ENCODE data around the gene ABCA2.

Gene ABCA2

DNA sequence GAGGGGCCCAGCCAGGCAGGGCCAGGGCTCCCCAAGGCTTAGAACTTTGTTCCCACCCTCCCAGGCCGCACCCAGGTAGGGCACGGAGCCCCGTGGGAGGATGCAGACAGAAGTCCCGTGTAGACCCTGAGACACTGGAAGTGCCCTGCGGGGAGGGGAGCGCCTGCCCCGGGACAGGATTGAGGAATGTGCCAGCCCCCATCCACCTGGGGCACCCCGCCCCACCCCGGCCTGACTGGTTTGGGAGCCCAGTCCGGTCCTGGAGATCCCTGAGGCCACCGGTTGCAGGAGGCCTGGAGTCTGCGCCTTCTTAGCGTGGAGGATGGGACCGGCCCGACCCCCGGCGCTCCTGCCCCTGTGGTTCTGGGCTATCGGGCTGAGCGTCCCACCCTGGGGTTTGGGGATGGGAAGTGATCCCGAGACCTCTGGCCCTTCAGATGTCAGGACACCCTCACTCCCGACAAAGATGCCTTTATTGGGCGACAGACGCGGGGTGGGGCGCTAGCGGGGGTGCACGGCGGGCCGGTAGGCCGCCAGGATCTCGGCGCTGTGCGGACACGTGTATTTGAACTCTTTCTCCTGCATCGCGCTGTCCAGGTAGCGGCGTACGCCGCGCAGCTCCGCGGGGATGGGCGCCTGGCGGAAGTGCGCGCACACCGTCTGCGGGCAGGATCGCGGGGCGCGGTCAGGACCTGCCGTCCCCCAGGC lies 33.7 kb downstream of the ABCA2 start:
- DNase-seq: no peak

DNA sequence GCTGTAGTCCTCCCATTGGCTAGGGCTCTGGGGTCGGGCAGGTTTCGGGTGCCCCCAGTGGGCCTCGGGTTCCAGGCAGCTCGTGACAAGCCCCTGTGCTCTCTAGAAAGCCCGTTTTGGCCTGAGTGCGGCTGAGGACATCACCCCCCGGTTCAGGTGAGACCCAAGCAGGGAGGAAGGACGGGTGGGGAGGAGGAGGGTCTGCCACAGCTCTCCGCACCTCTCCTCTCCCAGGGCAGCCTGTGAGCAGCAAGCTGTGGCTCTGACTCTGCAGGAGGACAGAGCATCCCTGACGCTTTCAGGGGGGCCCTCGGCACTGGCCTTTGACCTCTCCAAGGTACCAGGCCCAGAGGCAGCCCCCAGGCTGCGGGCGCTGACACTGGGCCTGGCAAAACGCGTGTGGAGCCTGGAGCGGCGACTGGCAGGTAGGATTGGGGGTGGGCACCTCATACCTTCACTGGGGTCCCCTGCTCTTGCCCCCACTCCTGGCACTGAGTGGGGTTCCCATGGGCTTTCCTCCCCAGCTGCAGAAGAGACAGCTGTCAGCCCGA lies 35.1 kb downstream of the ABCA2 start:
- DNase-seq: no peak

DNA sequence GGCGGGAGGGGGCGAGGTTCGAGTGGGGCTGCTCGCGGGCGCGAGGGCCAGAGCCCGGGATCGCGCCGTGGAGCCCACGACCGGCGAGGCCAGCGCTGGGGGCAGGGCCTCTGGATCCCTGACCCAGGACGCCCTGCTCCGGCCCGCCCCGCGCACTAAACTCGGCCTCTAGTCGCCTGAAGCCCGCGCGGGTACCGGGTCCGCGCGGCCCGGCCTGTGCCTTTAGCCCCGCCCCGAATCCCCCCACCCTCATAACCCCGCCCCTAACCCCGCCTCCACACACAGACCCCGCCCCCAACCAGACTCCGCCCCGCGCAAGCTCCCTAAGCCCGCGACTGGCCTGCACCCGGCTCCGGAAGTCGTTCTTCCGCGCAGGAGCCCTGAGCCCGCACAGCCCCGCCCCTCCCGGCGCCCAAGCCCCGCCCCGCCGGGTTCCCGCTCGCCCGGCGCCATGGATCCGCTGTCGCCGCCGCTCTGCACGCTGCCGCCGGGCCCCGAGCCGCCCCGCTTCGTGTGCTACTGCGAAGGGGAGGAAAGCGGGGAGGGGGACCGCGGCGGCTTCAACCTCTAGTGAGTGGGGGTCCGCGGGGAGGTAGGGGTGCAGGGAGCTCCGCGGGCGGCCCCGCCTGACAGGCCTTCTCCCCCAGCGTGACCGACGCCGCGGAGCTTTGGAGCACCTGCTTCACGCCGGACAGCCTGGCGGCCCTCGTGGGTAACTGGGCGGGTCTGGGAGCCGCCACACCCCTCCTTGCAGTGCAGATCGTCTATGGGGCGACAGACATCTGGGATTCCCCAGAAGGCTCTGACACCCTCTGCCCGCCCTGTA lies 35.8 kb downstream of the ABCA2 start, which contains the start of gene PAXX:
PAXX (plus strand) TSS at position 430 of the 826 bp plus-strand sequence; CDS start at position 452, 22 bp downstream.
- DNase-seq: peak; percentile 85

DNA sequence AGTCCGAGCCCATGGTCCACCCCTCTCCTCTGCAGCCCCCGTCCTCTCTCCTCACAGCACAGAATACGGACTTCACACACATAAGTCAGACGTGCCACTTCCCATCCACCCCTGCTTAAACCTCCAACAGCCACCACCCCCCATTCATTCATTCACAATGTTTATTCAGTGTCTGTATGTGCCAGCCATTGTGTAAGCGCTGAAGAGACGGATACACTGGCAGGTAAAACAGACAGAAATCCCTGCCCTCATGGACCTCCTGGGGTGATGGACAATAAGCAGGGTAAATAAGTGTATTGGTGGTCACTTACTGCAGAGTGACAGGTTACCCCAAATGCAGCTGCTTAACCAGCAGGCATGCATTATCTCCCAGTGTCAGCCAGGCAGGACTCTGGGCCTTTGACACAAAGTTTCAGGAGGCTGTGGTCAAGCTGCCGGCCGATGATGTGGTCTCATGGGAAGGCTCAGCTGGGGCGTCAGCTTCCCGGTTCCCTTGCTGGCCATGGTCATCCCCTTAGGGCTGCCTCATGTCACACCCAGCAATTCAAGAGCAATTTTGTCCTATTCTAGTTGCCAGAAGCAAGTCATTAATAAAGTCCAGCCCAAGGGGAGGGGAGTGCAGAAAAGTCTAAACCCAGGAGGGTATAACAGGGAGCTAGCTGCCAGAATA lies 37.7 kb downstream of the ABCA2 start:
- DNase-seq: peak; percentile 92

DNA sequence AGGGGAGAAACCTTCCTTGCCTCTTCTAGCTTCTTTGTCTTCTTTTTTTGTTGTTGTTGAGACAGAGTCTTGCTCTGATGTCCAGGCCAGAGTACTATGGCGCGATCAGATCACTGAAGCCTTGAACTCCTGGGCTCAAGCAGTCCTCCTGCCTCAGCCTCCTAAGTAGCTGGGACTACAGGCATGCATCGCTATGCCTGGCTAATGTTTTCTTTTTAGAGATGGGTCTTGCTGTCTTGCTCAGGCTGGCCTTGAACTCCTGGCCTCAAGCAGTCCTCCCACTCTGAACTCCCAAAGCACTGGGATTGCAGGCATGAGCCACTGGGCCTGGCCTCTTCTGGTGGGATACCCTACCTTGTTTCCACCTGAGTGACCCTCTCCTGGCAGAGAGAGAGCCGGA lies 39.2 kb downstream of the ABCA2 start:
- no peak for DNase-seq

DNA sequence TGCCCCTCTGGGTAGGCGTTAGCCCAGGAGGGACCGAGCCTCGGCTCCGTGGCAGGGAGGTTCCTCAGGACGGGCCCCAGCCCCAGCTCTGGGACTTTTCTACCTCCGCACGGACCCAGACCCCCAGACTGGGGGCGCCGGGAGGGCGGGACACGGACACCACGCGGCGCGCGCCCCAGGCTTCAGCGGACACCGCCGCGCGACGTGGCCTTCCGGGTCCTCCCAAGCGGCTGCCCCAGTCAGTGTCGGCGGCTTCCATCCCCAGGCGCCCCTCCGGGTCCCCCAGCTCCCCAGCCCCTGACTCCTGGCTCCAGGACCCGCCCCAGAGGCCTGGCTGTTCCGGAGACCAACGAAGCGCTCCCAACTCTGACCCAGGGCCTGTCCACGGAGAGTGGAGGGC lies 42.2 kb downstream of the ABCA2 start:
- DNase-seq: no peak

DNA sequence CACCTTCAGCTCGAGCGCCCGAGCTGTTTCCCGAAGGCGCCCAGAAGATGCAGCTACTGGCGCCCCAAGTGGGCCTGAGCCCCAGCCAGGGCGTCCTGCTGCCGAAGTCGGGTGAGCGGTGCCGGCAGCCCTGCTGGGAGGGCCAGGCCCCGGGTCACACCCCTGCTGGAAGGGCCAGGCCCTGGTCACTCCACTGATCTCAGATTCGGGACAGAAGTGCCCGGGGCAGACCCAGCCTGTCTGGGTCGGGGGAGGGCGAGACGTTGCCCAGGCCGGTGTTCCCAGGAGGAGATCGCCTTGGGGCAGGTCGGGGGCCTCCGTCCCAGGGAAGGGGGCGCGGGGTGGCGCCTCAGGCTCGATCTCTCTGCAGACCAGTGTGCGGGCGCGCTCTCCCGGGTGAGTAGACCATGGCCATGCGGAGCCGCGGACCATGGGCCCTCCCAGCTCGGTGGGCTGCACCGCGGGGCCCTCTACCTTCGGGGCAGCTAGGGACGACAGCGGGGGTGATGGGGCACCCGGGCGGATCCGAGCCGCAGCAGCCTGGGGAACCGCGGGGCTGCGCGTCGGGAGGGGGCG lies 42.9 kb downstream of the ABCA2 start:
- DNase-seq: no peak

DNA sequence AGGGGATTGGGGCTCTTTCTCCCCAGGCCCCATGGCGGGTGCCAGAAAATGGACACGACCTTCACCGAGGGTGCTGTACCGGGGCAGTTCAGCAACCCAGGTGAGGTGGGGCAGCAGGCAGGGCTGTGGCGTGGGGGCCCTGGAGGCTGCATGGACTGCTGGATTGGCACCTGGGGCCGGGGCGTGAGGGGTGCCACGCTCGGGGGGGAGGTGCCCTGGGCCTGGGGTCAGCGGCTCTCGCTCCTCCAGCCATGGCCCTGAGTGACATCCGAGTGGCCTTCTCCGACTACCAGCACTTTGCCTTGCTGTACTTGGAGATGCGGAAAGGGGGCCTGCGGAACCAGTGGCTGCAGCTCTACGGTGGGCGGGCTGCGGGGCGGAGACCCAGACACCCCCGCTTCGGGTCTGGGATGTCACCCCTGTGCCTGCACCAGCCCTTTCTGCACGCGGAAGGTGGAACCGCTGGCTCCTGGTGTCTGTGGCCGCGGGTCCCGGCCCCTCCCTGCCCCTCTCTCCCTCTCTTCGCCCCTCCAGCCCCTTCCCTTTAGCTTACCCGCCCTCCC lies 43.5 kb downstream of the ABCA2 start:
- DNase-seq: no peak

DNA sequence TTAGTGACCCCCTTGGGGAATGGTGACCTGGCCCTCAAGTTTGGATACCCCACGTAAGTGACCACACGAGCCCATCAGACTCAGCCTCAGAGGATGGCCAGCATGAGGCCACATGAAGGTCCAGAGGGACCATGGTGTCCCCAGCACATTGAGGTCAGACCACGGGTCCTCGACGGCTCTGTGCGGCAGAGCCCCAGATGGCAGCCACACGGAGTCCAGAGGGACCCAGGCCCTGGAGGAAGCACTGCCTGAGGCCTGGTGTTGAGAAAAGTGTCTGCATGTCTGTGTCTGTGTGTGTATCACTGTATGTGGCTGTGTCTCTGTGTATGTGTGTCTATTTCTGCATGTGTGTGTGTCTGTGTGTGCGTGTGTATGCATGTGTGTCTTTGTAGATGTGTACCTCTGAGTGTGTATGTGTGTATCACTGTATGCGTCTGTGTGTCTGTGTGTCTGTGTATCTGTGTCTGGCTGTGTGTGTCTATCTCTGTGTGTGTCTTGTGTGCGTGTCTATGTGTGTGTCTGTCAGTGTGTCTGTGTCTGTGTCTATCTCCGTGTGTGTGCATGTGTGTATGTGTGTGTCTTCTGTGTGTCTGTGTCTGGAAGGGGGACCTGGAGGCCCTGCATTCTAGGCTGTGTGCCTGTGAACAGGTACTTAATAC lies 44.3 kb downstream of the ABCA2 start:
- DNase-seq: no peak

DNA sequence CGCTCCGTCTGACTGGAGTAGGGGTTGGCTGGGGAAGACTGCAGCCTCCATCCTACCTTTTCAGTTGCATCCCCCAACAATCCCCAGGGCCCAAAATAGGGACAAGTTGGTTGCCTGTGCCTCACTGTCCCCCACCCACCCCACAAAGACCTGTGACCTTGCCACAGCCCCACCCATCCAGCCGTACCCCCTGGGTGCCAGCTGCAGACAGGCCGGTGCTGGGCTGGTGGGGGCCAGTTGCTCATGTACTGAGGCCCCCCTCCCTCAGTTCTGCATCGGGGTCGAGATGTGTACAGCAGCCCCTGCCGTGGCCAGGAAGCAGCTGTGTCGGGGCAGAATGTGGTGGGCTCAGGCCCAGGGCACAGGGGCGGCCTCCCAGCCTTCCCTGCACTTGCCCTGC lies 44.9 kb downstream of the ABCA2 start:
- DNase-seq: no peak

DNA sequence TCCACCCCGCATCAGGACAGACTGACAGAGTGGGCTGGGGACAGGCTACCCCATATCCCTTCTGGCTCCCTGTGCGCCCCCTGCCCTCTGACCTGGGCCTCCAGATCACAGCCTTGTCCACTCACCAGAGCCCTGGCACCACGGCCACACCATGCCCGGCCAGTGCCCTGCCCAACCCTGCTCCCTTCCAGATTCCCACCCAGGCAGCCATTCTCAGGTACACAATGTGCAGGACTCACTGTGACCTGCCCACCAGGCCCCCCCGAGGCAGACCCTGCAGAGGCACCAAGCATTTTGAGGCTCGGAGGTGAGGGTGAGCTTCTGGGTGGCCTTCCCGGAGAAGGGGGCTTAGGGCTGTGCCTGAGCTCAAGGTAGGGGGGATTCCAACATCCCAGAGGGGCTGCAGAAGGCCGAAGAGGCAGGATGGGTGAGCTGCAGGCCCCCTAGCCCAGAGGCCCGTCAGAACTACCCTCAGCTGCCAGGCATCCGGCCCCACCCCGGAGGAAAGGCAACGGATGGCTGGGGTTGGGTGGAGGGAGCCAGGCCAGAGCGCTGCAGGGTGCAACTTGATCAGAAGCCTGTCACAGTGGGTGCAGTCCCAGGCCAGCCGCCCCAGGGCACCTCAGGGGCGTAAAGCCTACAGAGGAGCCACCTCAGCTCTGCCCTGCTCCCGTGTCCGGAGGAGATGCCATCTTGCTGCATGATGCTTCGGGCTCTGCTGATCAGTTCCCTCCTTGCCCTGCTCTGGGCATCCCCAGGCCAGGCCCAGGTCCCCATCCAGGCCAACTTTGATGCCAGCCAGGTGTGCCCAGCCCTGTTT lies 45.6 kb downstream of the ABCA2 start, which contains the start of gene LCNL1:
LCNL1 (plus strand) TSS at position 762 of the 820 bp plus-strand sequence. CDS start 594 bp downstream, outside the sequence.
- DNase-seq: no peak

DNA sequence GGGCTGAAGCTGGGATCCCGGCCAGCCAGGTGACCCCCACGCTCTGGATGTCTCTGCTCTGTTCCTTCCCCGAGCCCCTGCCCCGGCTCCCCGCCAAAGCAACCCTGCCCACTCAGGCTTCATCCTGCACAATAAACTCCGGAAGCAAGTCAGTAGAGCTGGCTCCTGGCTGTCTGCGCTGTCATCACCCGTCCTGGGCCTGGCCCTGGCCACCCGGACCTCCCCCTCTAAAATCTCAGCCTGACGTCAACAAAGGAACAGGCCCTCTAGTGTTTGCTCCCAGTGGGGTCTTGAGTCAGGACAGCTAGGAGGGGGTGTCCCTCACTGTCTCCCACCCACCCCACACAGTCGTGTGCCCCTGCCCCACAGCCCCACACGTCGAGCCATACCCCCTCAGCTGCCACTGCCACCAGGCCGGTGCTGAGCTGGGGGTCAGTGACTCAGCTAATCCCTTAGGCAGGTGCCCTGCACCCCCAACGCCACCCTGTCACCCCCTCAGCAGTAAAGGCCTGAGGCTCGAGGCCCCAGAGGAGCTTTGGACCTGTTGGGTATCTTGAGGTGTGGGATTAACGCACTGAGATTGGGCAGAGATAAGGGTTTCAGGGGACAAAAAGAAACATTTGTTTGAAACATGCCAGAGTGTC lies 46.3 kb downstream of the ABCA2 start:
- no peak for DNase-seq

DNA sequence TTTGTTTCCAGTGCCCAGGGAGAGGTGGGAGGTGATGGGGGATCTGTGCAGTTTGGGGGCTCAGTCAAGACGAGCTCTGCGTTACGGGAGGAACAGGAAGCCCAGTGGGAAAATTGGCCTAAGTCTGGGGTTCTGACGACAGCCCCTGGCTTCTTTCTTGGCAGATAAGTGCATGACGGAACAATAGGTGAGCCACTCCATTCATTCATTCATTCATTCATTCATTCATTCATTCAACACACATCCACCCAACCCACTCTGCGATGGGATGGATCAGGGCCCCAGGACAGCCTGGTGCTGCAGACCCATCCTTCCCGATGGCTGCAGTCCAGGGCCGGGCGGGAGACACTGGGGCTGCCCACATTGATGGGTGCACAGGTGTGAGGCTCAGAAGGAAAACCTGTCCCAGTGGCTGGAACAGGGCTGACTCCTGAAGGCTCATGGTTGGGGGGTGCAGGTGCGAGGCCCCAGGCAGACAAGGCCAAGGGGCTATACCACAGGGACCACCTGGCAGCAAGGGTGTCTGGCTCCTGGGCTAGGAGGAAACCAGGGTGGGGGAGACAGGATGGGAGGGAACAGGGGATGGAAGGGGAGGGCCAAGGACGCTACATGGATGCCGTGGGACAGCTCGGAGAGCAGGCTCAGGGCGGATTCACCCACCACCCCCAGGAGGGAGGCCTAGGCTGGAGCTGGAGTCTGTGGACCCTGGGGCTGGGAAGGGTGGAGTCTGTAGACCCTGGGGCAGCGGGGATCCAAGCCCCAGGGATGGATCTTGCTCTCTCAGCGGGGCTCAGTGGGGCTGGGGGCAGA lies 47.2 kb downstream of the ABCA2 start:
- DNase-seq: no peak

DNA sequence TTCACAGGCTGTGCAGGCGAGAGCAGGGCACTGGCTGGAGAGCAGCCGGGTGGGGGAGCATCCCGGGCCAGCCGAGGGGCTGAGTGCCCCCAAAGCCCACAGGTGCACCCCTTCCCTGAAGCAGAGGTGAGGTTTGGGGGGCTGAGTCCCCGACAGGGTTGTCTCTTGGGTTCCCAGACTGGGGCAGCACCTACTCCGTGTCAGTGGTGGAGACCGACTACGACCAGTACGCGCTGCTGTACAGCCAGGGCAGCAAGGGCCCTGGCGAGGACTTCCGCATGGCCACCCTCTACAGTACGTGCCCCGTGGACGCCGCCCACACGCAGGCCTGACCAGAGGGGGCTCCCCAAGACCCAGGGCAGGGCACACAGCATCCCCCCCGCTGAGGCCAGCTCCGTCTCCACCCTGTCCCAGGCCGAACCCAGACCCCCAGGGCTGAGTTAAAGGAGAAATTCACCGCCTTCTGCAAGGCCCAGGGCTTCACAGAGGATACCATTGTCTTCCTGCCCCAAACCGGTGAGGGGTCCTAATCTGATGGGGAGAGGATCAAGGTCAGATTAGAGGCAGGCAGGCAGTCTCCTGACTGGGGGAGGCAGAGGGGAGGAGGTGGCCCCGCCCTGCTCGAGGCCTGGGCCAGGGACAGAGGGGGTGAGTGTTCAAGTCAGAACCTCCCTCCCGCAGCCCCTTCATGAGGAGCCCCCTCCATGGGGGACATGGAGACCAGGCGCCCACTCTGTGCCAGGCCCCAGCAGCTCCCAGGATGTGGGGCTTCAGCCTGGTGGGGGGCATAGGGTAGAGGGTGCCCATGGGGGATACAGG lies 48.1 kb downstream of the ABCA2 start:
- no peak for DNase-seq

DNA sequence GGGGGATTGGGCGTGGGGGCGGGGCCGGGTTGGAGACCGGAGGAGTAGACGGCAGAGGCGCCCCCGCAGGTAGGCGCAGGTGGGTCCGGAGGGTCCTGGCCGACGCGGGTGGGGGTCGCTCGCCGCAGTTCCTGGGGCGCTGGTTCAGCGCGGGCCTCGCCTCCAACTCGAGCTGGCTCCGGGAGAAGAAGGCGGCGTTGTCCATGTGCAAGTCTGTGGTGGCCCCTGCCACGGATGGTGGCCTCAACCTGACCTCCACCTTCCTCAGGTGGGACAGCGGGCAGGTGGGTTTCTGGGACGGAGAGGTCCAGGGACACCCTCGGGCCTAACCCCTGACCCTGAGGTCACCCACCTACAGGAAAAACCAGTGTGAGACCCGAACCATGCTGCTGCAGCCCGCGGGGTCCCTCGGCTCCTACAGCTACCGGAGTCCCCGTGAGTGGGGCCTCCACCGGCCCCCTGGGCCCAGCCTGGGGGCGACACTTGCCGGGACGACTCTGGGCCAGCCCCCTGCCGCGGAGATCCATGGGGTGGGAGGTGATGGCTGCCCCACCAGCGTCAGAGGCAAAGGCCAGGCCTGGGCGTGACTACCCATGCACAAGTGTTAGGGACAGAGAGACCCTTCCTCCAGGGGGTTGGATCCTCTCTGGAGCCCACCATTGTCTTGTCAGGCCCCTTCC lies 49.0 kb downstream of the ABCA2 start:
- no peak for DNase-seq

DNA sequence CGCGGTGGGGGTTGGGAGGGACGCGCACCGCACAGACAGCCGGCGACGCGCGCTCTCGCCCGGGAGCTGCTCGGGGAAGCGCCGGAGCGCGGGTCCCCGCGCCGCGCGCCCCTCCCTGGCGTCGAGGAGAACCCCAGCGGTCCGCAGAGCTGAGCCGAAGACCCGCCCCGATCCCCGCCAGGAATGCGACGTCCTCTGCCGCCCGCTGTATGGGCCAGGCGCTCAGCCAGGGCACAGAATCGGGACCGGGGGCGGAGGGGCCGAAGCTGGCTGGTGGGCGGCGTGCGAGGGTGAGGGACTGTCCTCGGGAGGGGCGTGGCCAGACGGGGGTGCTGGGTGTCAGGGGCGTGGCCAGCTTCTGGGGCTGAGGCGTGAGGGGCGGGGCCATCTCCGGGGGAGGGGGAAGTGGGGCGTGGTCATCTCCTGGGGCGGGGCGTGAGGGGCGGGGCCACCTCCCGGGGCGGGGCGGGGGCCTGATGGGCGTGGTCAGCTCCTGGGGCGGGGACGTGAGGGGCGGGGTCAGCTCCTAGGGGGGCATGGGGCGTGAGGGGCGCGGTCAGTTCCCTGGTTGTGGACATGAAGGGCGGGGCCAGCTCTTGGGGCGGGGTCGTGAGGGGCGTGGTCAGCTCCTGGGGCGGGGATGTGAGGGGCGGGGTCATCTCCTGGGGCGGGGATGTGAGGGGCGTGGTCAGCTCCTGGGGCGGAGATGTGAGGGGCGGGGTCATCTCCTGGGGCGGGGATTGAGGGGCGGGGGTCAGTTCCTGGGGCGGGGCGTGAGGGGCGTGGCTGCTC lies 49.8 kb downstream of the ABCA2 start:
- peak; percentile 63 for DNase-seq

DNA sequence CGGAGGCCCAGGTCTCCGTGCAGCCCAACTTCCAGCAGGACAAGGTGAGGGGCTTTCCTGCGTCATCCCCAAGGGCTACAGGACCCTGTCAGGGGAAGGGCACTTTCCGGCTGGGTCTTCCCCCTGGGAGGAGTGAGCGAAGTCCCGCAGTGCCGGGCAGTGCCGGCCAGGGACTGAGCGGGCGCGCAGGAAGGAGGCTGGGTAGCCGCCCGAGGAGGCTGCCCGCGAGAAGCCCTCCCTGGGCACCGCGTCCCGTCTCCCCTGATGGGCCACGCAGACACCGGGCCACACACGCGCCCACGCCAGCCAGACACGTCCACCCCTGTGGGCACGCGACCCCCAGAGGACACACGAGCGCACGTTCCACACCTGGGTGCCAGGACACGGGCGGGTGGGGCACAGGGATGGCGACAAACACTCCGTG lies 50.4 kb downstream of the ABCA2 start:
- no peak for DNase-seq

All from NCI-H146 (cell line).